Testis (tissue), 2 donors: ENCODE measurements around the gene MARK1.

Source experiments
- POLR2A ChIP-seq: fragments of 450-650 bp; IDR thresholded peaks from one replicate; pipeline ENCODE4 v1.6.1; 2017; ENCODE audit warnings: antibody characterized with exemption, mild to moderate bottlenecking, moderate library complexity
- TF ChIP-seq, protein P1 (sequence below), 3 experiments: fragments of 450-650 bp in 2 of 3; fragments of 200-600 bp in 1 of 3; sonication (generic) in 1 of 3; IDR thresholded peaks; one replicate each; pipeline ENCODE4 v1.5.1; 2016 to 2019; ENCODE audit warnings: antibody characterized with exemption in 3 of 3, mild to moderate bottlenecking in 2 of 3, moderate library complexity in 1 of 3

DNA sequence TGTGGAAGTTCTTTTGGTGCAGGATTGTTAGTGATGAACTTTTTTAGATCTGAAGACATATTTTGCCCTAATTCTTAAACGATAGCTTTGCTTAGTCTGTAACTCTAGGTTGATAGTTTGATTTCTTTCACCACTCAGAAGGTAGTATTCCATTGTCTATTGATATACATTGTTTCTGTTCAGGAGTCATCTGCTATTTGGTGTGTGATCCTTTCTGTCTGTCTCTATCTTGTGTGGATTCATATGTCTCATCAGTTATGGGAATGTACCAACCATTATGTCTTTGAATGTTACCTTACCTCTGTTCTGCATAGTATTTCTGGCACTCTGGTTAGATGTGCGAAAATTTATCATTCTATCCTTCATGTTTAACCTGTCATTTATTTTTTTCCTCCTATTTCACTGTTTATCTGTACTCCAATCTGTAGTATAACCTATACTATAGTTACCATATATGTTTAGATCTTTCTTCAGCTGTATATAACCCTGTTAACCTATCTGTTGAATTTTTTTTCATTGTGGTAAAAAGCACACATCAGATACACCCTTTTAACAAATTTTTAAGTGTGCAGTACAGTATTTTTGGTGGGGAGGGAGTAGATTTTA, 5.7 kb downstream of the MARK1 start:
- TF ChIP-seq, protein P1, sequence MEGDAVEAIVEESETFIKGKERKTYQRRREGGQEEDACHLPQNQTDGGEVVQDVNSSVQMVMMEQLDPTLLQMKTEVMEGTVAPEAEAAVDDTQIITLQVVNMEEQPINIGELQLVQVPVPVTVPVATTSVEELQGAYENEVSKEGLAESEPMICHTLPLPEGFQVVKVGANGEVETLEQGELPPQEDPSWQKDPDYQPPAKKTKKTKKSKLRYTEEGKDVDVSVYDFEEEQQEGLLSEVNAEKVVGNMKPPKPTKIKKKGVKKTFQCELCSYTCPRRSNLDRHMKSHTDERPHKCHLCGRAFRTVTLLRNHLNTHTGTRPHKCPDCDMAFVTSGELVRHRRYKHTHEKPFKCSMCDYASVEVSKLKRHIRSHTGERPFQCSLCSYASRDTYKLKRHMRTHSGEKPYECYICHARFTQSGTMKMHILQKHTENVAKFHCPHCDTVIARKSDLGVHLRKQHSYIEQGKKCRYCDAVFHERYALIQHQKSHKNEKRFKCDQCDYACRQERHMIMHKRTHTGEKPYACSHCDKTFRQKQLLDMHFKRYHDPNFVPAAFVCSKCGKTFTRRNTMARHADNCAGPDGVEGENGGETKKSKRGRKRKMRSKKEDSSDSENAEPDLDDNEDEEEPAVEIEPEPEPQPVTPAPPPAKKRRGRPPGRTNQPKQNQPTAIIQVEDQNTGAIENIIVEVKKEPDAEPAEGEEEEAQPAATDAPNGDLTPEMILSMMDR (IDR thresholded peaks at IDR 0.05): no peak
- no peak for TF ChIP-seq POLR2A
